Dendritic cell treated with granulocyte-macrophage colony-stimulating factor and Interleukin-4, amounts not matched to agents 40 ng/mL and 50 ng/mL, for 4 days (primary cell): ENCODE measurements around the gene CA10.

ENCODE experiments used
- H3K27ac Mint-ChIP-seq: one replicate; pipeline ENCODE4 v1.8.0; 2022; ENCODE audit warnings: mild to moderate bottlenecking, mixed read lengths
- H3K27me3 Mint-ChIP-seq: one replicate; pipeline ENCODE4 v1.8.0; 2022; ENCODE audit warnings: mild to moderate bottlenecking, mixed read lengths
- H3K36me3 Mint-ChIP-seq: one replicate; pipeline ENCODE4 v1.8.0; 2022; ENCODE audit warnings: low read depth, mixed read lengths
- H3K4me1 Mint-ChIP-seq: one replicate; pipeline ENCODE4 v1.8.0; 2022; ENCODE audit warnings: low read depth, mixed read lengths
- H3K4me3 Mint-ChIP-seq: one replicate; pipeline ENCODE4 v1.8.0; 2022; ENCODE audit warnings: mild to moderate bottlenecking, moderate library complexity, mixed read lengths
- H3K9me3 Mint-ChIP-seq: one replicate; pipeline ENCODE4 v1.8.0; 2022; ENCODE audit warnings: mixed read lengths
- intact Hi-C: fragments of 100-400 bp; cut with micrococcal nuclease; formaldehyde crosslinking; loops from one replicate; pipeline ENCODE4 v1.15.0; 2022

The CA10 gene

DNA sequence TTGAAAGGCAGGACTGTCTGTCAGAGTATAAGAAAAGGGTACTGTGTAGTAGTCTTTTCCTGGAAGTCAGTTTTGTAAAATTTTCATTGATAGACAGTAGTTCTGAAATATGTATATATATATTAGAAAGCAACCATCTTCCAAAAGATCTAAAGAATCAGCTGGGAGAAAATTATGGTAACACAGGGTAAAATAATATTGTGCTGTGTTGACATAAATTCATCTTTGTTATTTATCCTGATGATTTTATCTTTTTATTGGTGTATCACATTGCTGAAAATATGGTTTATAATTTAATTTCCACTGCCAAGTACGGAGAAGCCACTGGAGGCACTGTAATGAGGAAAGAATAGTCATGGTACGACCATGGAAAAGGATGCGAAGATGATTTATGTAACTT is 324.9 kb downstream of the CA10 start:
- H3K4me1 Mint-ChIP-seq: no peaks in the 10 kb centered on the region
- H3K36me3 Mint-ChIP-seq: no peaks in the 10 kb centered on the region
- H3K27me3 Mint-ChIP-seq: no peaks in the 10 kb centered on the region
- no peaks in the 10 kb centered on the region for H3K9me3 Mint-ChIP-seq
- H3K4me3 Mint-ChIP-seq: no peak overlapping the region
- H3K27ac Mint-ChIP-seq: no peak overlapping the region
- intact Hi-C loops: no loop called here

- H3K4me1 Mint-ChIP-seq: no peaks in the 10 kb centered on the region
- intact Hi-C loops: no loop called here
Observed at GRCh38 chr17:51833045-51833444, 325.5 kb downstream of the CA10 start.

GRCh38 chr17:51830886-51831285 is 327.6 kb downstream of the CA10 start:
- Mint-ChIP-seq H3K36me3 (no peaks in the 10 kb centered on the region), H3K27ac (no peak overlapping the region), H3K9me3 (no peaks in the 10 kb centered on the region), H3K4me3 (no peak overlapping the region), H3K4me1 (no peaks in the 10 kb centered on the region), H3K27me3 (no peaks in the 10 kb centered on the region)
- intact Hi-C loops: no loop called here

More at GRCh38 chr17:51833045-51833444, 325.5 kb downstream of the CA10 start:
- Mint-ChIP-seq H3K36me3 (no peaks in the 10 kb centered on the region), H3K27me3 (no peaks in the 10 kb centered on the region), H3K27ac (no peak overlapping the region), H3K4me3 (no peak overlapping the region), H3K9me3 (no peaks in the 10 kb centered on the region)

DNA sequence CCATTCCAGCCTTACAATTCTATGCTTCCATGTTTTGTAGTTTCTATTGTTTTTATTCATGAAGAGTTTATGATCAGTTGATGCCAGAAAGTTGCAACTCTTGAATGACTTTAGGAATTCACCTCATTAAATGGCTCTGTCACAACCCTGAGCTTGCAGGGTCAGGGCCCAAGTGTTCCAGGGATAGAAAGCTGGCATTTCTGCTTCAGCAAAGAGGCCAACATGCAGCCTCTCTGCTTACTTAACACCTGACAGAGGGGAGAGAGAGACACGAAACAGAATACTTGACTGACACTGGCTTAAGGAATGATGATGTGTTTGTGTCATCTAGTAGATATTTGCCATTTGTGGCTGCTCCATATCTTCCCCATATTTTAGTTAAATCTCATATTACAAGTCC is 328.1 kb downstream of the CA10 start:
- no peaks in the 10 kb centered on the region for H3K36me3 Mint-ChIP-seq
- H3K4me1 Mint-ChIP-seq: no peaks in the 10 kb centered on the region
- no peak overlapping the region for H3K4me3 Mint-ChIP-seq
- H3K27me3 Mint-ChIP-seq: no peaks in the 10 kb centered on the region
- H3K27ac Mint-ChIP-seq: no peak overlapping the region
- intact Hi-C loops: no loop called here
- no peaks in the 10 kb centered on the region for H3K9me3 Mint-ChIP-seq

- H3K4me1 Mint-ChIP-seq: no peaks in the 10 kb centered on the region
- H3K36me3 Mint-ChIP-seq: no peaks in the 10 kb centered on the region
- no peak overlapping the region for H3K4me3 Mint-ChIP-seq
- no peaks in the 10 kb centered on the region for H3K9me3 Mint-ChIP-seq
- no peak overlapping the region for H3K27ac Mint-ChIP-seq
- intact Hi-C loops: no loop called here
- no peaks in the 10 kb centered on the region for H3K27me3 Mint-ChIP-seq
Observed at GRCh38 chr17:51828901-51829300, 329.6 kb downstream of the CA10 start.

- intact Hi-C loops: no loop called here
- Mint-ChIP-seq H3K27ac (no peak overlapping the region), H3K27me3 (no peaks in the 10 kb centered on the region)
Observed at GRCh38 chr17:51827140-51827539, 331.4 kb downstream of the CA10 start.

GRCh38 chr17:51820766-51821165 is 337.7 kb downstream of the CA10 start:
- no peaks in the 10 kb centered on the region for H3K36me3 Mint-ChIP-seq
- H3K4me1 Mint-ChIP-seq: no peaks in the 10 kb centered on the region
- H3K9me3 Mint-ChIP-seq: no peaks in the 10 kb centered on the region
- no peaks in the 10 kb centered on the region for H3K27me3 Mint-ChIP-seq
- H3K27ac Mint-ChIP-seq: no peak overlapping the region
- intact Hi-C loops: no loop called here
- H3K4me3 Mint-ChIP-seq: no peak overlapping the region

More at GRCh38 chr17:51827140-51827539, 331.4 kb downstream of the CA10 start:
- Mint-ChIP-seq H3K4me3 (no peak overlapping the region), H3K4me1 (no peaks in the 10 kb centered on the region), H3K36me3 (no peaks in the 10 kb centered on the region), H3K9me3 (no peaks in the 10 kb centered on the region)

GRCh38 chr17:51820252-51820651 is 338.3 kb downstream of the CA10 start:
- no peak overlapping the region for H3K27ac Mint-ChIP-seq

GRCh38 chr17:51819341-51820219 is 338.9 kb downstream of the CA10 start:
- Mint-ChIP-seq H3K27me3 (no peaks in the 10 kb centered on the region), H3K9me3 (no peaks in the 10 kb centered on the region), H3K36me3 (no peaks in the 10 kb centered on the region), H3K4me1 (no peaks in the 10 kb centered on the region), H3K4me3 (no peak overlapping the region), H3K27ac (no peak overlapping the region)
- intact Hi-C loops: no loop called here

More at GRCh38 chr17:51820252-51820651, 338.3 kb downstream of the CA10 start:
- Mint-ChIP-seq H3K9me3 (no peaks in the 10 kb centered on the region), H3K4me1 (no peaks in the 10 kb centered on the region), H3K4me3 (no peak overlapping the region), H3K36me3 (no peaks in the 10 kb centered on the region), H3K27me3 (no peaks in the 10 kb centered on the region)
- intact Hi-C loops: no loop called here

GRCh38 chr17:51818777-51819176 is 339.7 kb downstream of the CA10 start:
- no peak overlapping the region for H3K4me3 Mint-ChIP-seq
- no peak overlapping the region for H3K27ac Mint-ChIP-seq
- H3K36me3 Mint-ChIP-seq: no peaks in the 10 kb centered on the region
- H3K4me1 Mint-ChIP-seq: no peaks in the 10 kb centered on the region
- intact Hi-C loops: no loop called here
- no peaks in the 10 kb centered on the region for H3K27me3 Mint-ChIP-seq
- H3K9me3 Mint-ChIP-seq: no peaks in the 10 kb centered on the region

- H3K4me1 Mint-ChIP-seq: no peaks in the 10 kb centered on the region
- H3K27ac Mint-ChIP-seq: no peak overlapping the region
- no peaks in the 10 kb centered on the region for H3K27me3 Mint-ChIP-seq
- no peak overlapping the region for H3K4me3 Mint-ChIP-seq
- no peaks in the 10 kb centered on the region for H3K36me3 Mint-ChIP-seq
- no peaks in the 10 kb centered on the region for H3K9me3 Mint-ChIP-seq
- intact Hi-C loops: no loop called here
Observed at GRCh38 chr17:51817955-51818354, 340.6 kb downstream of the CA10 start.

- Mint-ChIP-seq H3K36me3 (no peaks in the 10 kb centered on the region), H3K27me3 (no peaks in the 10 kb centered on the region), H3K9me3 (no peaks in the 10 kb centered on the region), H3K27ac (no peak overlapping the region), H3K4me1 (no peaks in the 10 kb centered on the region), H3K4me3 (no peak overlapping the region)
- intact Hi-C loops: no loop called here
Observed at GRCh38 chr17:51817117-51817516, 341.4 kb downstream of the CA10 start.

GRCh38 chr17:51815097-51815496 is 343.4 kb downstream of the CA10 start:
- H3K4me1 Mint-ChIP-seq: no peaks in the 10 kb centered on the region
- H3K27ac Mint-ChIP-seq: no peak overlapping the region
- H3K4me3 Mint-ChIP-seq: no peak overlapping the region
- no peaks in the 10 kb centered on the region for H3K9me3 Mint-ChIP-seq
- intact Hi-C loops: no loop called here
- H3K27me3 Mint-ChIP-seq: peaks cover 3% of the 10 kb centered on the region
- no peaks in the 10 kb centered on the region for H3K36me3 Mint-ChIP-seq

DNA sequence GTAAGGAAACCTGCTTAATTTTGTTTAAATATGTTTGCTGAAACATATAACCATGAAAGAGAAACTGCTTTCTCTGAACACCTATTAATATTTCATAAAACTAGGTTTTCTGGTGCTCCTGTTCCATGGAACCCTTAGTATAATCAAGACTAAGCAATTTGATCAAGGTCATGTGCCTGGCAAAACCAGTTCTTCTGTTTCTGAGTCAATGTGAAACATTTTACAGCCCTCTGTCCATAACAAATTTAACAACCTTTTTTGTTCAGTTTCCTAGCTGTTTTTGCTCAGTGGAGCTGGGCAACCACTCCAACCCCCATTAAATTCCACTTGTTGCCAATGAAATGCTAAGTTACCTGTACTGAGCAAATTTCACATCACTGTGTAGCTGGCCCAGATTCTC is 344.0 kb downstream of the CA10 start:
- Mint-ChIP-seq H3K27me3 (peaks cover 3% of the 10 kb centered on the region), H3K9me3 (no peaks in the 10 kb centered on the region), H3K4me1 (no peaks in the 10 kb centered on the region), H3K27ac (no peak overlapping the region), H3K36me3 (no peaks in the 10 kb centered on the region), H3K4me3 (no peak overlapping the region)
- intact Hi-C loops: no loop called here

DNA sequence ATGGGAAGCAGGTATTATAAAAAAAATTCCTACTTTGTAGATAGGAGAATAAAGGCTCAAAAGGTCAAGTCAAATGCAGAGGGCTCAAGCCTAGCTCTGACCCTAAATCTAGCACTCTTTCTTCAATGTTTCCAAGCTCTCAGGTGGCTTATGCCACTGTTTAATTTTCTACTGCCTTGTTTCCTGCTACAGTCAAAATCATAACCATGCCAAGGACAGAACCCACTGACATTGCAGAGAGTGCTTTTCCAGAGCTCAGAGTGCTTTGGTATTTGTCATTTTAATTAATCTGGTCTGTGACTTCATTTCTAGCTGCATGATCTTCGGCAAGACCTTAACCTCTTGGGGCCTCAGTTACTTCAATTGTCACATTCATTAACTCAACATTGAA is 344.7 kb downstream of the CA10 start:
- no peaks in the 10 kb centered on the region for H3K4me1 Mint-ChIP-seq
- no peak overlapping the region for H3K27ac Mint-ChIP-seq
- intact Hi-C loops: no loop called here
- H3K27me3 Mint-ChIP-seq: peaks cover 3% of the 10 kb centered on the region
- H3K9me3 Mint-ChIP-seq: no peaks in the 10 kb centered on the region
- no peaks in the 10 kb centered on the region for H3K36me3 Mint-ChIP-seq
- no peak overlapping the region for H3K4me3 Mint-ChIP-seq
